ENCODE data around the gene SARNP.

Gene SARNP

GRCh38 chr12:55739025-55739378 is 78.5 kb downstream of the SARNP start:
- TF ChIP-seq NFIC (IDR thresholded peaks at IDR 0.05) (no peak), TCF12 (IDR thresholded peaks at IDR 0.05; ENCODE audit: low read depth) (no peak), REST (IDR thresholded peaks at IDR 0.05; ENCODE audit: low read depth) (no peak), FOXM1 (IDR thresholded peaks at IDR 0.05; ENCODE audit: borderline replicate concordance, low read depth) (no peak), TEAD4 (IDR thresholded peaks at IDR 0.05) (no peak), YY1 (IDR thresholded peaks at IDR 0.05; ENCODE audit: low read depth) (no peak), RAD21 (IDR thresholded peaks at IDR 0.05; ENCODE audit: low read depth) (no peak), EP300 (IDR thresholded peaks at IDR 0.05; ENCODE audit: borderline replicate concordance) (no peak), CREB1 (IDR thresholded peaks at IDR 0.05; ENCODE audit: low read depth) (no peak), MAX (IDR thresholded peaks at IDR 0.05) (no peak), EGR1 (IDR thresholded peaks at IDR 0.05) (no peak), CEBPB (IDR thresholded peaks at IDR 0.05) (no peak), TAF1 (IDR thresholded peaks at IDR 0.05; ENCODE audit: low read depth) (no peak), ZBTB7A (IDR thresholded peaks at IDR 0.05; ENCODE audit: low read depth) (no peak)
- TF ChIP-seq, protein P1, sequence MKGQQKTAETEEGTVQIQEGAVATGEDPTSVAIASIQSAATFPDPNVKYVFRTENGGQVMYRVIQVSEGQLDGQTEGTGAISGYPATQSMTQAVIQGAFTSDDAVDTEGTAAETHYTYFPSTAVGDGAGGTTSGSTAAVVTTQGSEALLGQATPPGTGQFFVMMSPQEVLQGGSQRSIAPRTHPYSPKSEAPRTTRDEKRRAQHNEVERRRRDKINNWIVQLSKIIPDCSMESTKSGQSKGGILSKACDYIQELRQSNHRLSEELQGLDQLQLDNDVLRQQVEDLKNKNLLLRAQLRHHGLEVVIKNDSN (IDR thresholded peaks at IDR 0.05): no peak

- no peak for TF ChIP-seq TCF12 (IDR thresholded peaks at IDR 0.05; ENCODE audit: low read depth)
- peak; percentile 83; the same call in 1 of the 2 replicates for TF ChIP-seq ZBTB7A (IDR thresholded peaks at IDR 0.05; ENCODE audit: low read depth)
- 0 out of 2 replicates have a peak, but pooled peaks have one; percentile 13 for TF ChIP-seq FOXM1 (IDR thresholded peaks at IDR 0.05; ENCODE audit: borderline replicate concordance, low read depth)
- TF ChIP-seq RAD21 (IDR thresholded peaks at IDR 0.05; ENCODE audit: low read depth): peak; percentile 95
Observed at GRCh38 chr12:55738123-55739024, 79.2 kb downstream of the SARNP start.

DNA sequence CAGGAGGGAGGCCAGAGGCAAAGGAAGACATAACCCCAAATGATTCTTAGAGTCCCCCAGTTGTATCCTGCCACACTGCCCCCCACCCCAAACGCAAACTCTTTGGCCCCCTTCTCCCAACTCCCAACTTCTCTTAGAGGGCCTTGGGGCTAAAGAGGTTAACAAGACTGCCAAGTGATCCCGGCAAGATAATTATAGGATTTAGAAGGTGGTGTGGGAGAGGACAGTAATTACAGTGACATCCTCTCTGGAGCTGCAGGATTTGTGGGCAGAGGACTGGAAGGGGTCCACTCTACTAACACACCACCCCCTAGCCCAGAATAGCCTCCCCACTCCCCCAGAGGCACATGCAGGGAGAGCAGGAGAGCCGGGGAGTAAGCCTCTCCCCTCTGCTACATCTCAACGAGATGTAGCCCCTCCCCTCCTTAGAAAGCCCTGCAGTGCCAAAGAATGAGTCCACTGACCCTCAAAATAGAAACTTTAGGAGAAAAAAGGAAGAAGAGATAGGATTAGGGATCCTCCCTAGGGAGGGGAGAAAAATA is 79.9 kb downstream of the SARNP start:
- TF ChIP-seq NFIC (IDR thresholded peaks at IDR 0.05) (no peak), FOXM1 (IDR thresholded peaks at IDR 0.05; ENCODE audit: borderline replicate concordance, low read depth) (no peak), EGR1 (IDR thresholded peaks at IDR 0.05) (no peak), RAD21 (IDR thresholded peaks at IDR 0.05; ENCODE audit: low read depth) (no peak), TCF12 (IDR thresholded peaks at IDR 0.05; ENCODE audit: low read depth) (no peak), TEAD4 (IDR thresholded peaks at IDR 0.05) (no peak), REST (IDR thresholded peaks at IDR 0.05; ENCODE audit: low read depth) (no peak), EP300 (IDR thresholded peaks at IDR 0.05; ENCODE audit: borderline replicate concordance) (no peak), ZBTB7A (IDR thresholded peaks at IDR 0.05; ENCODE audit: low read depth) (no peak), YY1 (IDR thresholded peaks at IDR 0.05; ENCODE audit: low read depth) (no peak), CREB1 (IDR thresholded peaks at IDR 0.05; ENCODE audit: low read depth) (no peak), MAX (IDR thresholded peaks at IDR 0.05) (no peak), CEBPB (IDR thresholded peaks at IDR 0.05) (no peak)
- TF ChIP-seq, protein P1 (IDR thresholded peaks at IDR 0.05): no peak

GRCh38 chr12:55736780-55737580 is 80.5 kb downstream of the SARNP start:
- TF ChIP-seq TCF12 (IDR thresholded peaks at IDR 0.05; ENCODE audit: low read depth): 0 out of 2 replicates have a peak, but pooled peaks have one; percentile 30
- TF ChIP-seq NFIC (IDR thresholded peaks at IDR 0.05): no peak
- TF ChIP-seq, protein P1 (IDR thresholded peaks at IDR 0.05): no peak
- peak; percentile 93 for TF ChIP-seq RAD21 (IDR thresholded peaks at IDR 0.05; ENCODE audit: low read depth)
- no peak for TF ChIP-seq EGR1 (IDR thresholded peaks at IDR 0.05)

Measured in Ishikawa (cell line).